Liver (tissue), 3 donors: ENCODE measurements around the gene CDH13.

Experiments
- RAD21 ChIP-seq, 2 donors: IDR thresholded peaks; 2 replicates each; pipeline ENCODE4 v1.6.1; 2016; ENCODE audit warnings: antibody characterized with exemption in 2 of 2, mild to moderate bottlenecking in 2 of 2
- REST ChIP-seq: IDR thresholded peaks from 2 replicates; pipeline ENCODE4 v1.6.1; 2016; ENCODE audit warnings: antibody characterized with exemption, mild to moderate bottlenecking
- TF ChIP-seq, protein P1 (sequence below): fragments of 150-350 bp; IDR thresholded peaks from 2 replicates; pipeline ENCODE4 v1.5.1; 2017; ENCODE audit warnings: improper control_type of control experiment, low read depth, low read length; ENCODE audit not compliant: missing input control
- donor health status: healthy.
- donor health status: healthy.

- TF ChIP-seq, protein P1, sequence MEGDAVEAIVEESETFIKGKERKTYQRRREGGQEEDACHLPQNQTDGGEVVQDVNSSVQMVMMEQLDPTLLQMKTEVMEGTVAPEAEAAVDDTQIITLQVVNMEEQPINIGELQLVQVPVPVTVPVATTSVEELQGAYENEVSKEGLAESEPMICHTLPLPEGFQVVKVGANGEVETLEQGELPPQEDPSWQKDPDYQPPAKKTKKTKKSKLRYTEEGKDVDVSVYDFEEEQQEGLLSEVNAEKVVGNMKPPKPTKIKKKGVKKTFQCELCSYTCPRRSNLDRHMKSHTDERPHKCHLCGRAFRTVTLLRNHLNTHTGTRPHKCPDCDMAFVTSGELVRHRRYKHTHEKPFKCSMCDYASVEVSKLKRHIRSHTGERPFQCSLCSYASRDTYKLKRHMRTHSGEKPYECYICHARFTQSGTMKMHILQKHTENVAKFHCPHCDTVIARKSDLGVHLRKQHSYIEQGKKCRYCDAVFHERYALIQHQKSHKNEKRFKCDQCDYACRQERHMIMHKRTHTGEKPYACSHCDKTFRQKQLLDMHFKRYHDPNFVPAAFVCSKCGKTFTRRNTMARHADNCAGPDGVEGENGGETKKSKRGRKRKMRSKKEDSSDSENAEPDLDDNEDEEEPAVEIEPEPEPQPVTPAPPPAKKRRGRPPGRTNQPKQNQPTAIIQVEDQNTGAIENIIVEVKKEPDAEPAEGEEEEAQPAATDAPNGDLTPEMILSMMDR: no peak
- TF ChIP-seq REST: no peak
- no peak for TF ChIP-seq RAD21 (IDR thresholded peaks at IDR 0.05)
Measured at GRCh38 chr16:82841108-82841507, 214.3 kb downstream of the CDH13 start.
